ENCODE measurements around the gene CENPF.
"Not testable (repeated sequence)": the region's sequence is repeated elsewhere in the genome, so short reads cannot be mapped to it uniquely, and the experiment has no call there.

CENPF gene

DNA sequence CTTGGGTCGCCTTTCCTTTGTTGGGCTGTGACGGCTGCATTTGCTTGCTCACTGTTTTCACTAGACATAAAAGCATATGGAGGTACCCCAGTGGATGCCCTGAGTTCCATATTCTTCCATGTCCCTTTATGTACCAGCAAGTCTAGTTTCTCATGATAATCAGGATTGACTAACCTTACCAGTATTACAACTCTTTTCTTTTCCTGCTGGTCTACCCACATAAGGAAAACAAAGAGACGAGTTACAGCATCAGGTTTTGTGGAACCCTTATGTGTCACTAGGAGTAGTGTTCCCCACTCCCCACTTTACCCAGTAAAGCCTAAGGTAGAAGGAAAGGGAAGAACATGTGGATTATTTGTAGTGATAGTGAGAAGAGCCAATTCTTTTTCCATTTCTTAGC is 16.4 kb upstream of the CENPF start:
- no peak overlapping the region for H3K4me3 ChIP-seq (ENCODE audit: low read length)
- TF ChIP-seq, protein P1, sequence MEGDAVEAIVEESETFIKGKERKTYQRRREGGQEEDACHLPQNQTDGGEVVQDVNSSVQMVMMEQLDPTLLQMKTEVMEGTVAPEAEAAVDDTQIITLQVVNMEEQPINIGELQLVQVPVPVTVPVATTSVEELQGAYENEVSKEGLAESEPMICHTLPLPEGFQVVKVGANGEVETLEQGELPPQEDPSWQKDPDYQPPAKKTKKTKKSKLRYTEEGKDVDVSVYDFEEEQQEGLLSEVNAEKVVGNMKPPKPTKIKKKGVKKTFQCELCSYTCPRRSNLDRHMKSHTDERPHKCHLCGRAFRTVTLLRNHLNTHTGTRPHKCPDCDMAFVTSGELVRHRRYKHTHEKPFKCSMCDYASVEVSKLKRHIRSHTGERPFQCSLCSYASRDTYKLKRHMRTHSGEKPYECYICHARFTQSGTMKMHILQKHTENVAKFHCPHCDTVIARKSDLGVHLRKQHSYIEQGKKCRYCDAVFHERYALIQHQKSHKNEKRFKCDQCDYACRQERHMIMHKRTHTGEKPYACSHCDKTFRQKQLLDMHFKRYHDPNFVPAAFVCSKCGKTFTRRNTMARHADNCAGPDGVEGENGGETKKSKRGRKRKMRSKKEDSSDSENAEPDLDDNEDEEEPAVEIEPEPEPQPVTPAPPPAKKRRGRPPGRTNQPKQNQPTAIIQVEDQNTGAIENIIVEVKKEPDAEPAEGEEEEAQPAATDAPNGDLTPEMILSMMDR (IDR thresholded peaks at IDR 0.05; ENCODE audit: insufficient read depth, low read depth, low read length, missing control alignments): no peak
- DNase-seq (ENCODE audit: low read depth): peak; percentile 61

DNA sequence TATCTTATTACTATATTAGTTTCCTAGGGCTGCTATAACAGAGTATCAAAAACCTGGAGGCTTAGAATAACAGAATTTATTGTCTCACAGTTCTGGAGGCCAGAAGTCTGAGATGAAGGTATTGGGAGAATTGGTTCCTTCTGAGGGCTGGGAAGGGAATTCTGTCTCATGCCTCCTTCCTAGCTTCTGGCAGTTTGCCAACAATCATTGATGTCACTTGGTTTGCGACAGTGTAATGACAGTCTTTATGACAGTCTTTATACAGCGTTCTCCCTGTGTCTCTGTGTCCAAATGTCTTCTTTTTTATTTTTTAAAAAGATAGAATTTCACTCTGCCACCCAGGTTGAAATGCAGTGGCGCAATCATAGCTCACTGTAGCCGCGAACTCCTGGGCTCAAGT is 15.8 kb upstream of the CENPF start:
- H3K4me3 ChIP-seq (ENCODE audit: low read length): no peak overlapping the region
- TF ChIP-seq, protein P1 (IDR thresholded peaks at IDR 0.05; ENCODE audit: insufficient read depth, low read depth, low read length, missing control alignments): no peak
- DNase-seq (ENCODE audit: low read depth): no peak

DNA sequence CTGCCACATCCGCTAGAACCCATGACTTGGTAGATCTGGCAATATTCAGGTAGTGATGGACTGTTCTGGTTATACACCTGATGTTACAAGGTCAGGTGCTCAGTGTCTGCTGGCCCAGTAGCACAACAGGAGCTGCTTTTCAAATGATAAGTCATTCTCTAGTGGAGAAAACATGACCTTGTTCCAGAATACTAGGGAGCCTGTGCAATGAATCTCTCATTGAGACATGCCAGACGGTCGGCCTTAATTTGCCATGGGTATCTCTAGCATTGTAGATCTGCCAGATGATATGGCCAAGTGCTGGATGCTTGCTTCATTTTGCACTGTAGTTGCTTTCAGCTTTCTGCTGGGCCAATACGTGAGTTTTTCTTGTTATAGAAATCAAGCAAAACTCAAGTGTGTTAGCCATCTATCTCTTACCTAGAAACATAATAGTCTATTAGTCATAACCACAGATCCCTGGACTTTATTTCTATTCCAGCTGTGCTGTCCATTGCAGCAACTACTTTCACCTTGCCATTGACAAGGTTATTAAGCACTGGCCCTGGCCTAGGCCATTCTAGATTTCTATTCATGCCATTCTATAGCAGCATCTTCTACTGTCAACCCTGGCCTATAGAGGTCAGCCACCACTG is 13.9 kb upstream of the CENPF start:
- no peak overlapping the region for H3K4me3 ChIP-seq (ENCODE audit: low read length)
- TF ChIP-seq, protein P1 (IDR thresholded peaks at IDR 0.05; ENCODE audit: insufficient read depth, low read depth, low read length, missing control alignments): no peak
- no peak for DNase-seq (ENCODE audit: low read depth)

DNA sequence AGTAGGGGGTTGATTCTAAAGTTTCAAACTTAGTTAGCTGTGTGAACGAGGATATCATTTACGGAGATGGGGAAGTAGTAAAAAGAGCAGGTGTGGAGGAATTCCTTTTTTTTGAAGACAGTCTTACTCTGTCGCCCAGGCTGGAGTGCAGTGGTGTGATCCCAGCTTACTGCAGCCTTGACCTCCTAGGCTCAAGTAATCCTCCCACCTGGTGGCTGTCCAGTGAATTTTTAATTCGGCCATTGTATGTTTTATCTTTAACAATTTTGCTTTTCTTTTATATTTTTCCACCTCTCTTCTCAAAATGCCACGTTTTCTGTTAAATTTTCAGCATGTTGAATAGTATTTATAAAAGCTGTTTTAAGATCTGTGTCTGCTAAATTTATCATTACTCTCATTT is 12.3 kb upstream of the CENPF start:
- H3K4me3 ChIP-seq (ENCODE audit: low read length): no peak overlapping the region
- DNase-seq (ENCODE audit: low read depth): no peak
- TF ChIP-seq, protein P1 (IDR thresholded peaks at IDR 0.05; ENCODE audit: insufficient read depth, low read depth, low read length, missing control alignments): no peak

DNA sequence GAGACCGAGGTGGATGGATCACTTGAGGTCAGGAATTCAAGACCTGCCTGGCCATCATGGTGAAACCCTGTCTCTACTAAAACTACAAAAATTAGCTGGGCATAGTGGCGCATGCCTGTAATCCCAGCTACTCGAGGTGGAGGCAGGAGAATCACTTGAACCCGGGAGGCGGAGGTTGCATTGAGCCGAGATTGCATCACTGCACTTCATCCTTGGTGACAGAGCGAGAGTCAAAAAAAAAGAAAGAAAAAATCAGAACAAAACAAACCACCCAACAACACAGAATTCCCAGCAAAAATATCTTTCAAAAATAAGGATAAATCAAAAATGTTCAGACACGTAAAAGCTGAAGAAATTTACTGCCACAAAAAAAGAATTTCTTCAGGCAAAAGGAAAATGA is 11.1 kb upstream of the CENPF start:
- DNase-seq (ENCODE audit: low read depth); H3K4me3 ChIP-seq (ENCODE audit: low read length): not testable (repeated sequence)

DNA sequence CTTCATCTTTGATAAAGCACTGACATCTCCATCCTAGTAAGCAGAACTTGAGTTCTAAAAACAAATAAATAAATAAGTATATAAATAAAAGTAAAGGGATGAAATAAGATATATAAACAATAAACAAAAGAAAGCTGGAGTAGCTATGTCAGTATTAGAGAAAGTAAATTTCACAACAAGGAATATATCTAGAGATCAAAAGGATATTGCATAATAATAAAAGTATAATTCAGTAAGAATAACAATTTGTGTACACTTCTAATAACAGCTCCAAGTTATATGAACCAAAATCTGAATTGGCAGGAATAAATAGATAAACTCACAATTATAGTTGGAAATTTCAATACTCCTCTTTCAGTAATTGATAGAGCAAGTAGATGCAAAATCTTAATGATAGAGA is 9.8 kb upstream of the CENPF start:
- no peak overlapping the region for H3K4me3 ChIP-seq (ENCODE audit: low read length)
- no peak for DNase-seq (ENCODE audit: low read depth)
- TF ChIP-seq, protein P1 (IDR thresholded peaks at IDR 0.05; ENCODE audit: insufficient read depth, low read depth, low read length, missing control alignments): no peak

DNA sequence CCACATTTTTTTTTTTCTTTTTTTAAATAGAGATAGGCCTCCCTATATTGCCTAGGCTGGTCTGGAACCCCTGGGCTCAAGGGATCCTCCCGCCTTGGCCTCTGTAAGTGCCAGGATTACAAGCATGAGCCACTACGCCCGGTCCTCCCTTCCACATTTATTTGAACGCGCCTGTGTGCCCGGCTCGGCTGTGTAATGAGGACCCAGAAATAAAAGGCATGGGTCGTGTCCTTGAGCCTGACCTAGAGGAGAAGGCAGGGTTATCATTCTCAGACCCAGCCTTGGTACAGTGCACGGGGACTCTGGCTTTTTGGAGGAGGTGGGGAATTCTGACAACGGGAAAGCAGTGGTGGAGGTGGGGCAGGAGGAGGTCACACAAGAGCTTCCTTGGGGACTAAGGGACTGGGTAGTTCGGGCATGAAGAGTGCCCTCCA is 841 bp downstream of the CENPF start:
- TF ChIP-seq, protein P1 (IDR thresholded peaks at IDR 0.05; ENCODE audit: insufficient read depth, low read depth, low read length, missing control alignments): no peak
- H3K4me3 ChIP-seq (ENCODE audit: low read length): peak overlapping the region; percentile 82
- no peak for DNase-seq (ENCODE audit: low read depth)
